Mammary epithelial cell (primary cell): ENCODE data around the gene GLCCI1.

Experiments
- EZH2 ChIP-seq: IDR thresholded peaks from 2 replicates; pipeline ENCODE4 v1.6.1; 2012; ENCODE audit warnings: low read length, inconsistent platforms, borderline replicate concordance
- TF ChIP-seq, protein P1 (sequence below), 2 donors: IDR thresholded peaks in 1 of 2; conservative IDR thresholded peaks in 1 of 2; 2 replicates each; pipeline ENCODE4 v1.5.1; 2011 to 2012; ENCODE audit warnings: inconsistent platforms in 2 of 2, low read length in 2 of 2, mild to moderate bottlenecking in 2 of 2, control low read depth in 1 of 2, low read depth in 1 of 2; ENCODE audit not compliant: insufficient read depth in 1 of 2; ENCODE audit errors: extremely low read depth in 1 of 2

DNA sequence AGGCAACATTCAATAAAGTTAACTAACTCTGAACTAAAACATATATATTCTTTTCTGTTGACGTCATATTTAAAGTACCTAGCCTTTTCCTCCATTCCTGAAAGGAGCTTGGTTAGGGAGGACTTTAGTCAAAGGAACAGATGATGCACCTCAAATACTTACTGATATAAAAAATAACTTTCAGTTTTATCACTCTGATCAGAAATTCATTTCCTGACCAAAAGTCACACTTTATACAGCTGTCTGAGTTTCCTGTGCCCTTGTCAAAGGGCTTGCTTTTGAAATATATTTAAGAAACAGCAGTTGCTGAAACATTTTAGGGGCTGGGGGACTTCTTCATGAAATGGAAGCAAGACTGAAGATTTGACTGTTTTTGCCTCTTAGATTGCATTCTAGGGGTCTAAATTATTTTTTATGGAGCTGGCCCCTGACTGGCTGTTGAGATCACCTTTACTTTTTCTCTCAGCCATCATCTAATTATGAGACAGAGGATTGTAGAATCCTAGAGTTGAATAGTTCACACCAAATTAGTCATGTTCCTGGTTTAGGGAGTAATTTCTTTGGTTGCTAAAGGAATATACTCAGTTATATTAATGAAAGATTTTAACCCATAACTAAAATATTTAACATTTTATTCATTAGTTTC is 46.6 kb downstream of the GLCCI1 start:
- TF ChIP-seq, protein P1, sequence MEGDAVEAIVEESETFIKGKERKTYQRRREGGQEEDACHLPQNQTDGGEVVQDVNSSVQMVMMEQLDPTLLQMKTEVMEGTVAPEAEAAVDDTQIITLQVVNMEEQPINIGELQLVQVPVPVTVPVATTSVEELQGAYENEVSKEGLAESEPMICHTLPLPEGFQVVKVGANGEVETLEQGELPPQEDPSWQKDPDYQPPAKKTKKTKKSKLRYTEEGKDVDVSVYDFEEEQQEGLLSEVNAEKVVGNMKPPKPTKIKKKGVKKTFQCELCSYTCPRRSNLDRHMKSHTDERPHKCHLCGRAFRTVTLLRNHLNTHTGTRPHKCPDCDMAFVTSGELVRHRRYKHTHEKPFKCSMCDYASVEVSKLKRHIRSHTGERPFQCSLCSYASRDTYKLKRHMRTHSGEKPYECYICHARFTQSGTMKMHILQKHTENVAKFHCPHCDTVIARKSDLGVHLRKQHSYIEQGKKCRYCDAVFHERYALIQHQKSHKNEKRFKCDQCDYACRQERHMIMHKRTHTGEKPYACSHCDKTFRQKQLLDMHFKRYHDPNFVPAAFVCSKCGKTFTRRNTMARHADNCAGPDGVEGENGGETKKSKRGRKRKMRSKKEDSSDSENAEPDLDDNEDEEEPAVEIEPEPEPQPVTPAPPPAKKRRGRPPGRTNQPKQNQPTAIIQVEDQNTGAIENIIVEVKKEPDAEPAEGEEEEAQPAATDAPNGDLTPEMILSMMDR (conservative IDR thresholded peaks at IDR 0.05 in 1 of 2, IDR thresholded peaks at IDR 0.05 in 1 of 2; ENCODE audit: extremely low read depth in 1 of 2, insufficient read depth in 1 of 2, low read depth in 1 of 2, low read length in 2 of 2): no peak
- no peak for TF ChIP-seq EZH2
